Osteoblast (primary cell): ENCODE results near the gene ID3. TPM values are rescaled to one million over a fixed set of nuclear protein-coding genes. Genes with fewer than 3 reads are reported as not detected.

Source experiments
- DNase-seq: peaks from one replicate; pipeline ENCODE4 v3.0.0; 2011; ENCODE audit warnings: low spot score, mixed read lengths; ENCODE audit not compliant: insufficient read length; ENCODE audit errors: missing footprints
- H2AFZ ChIP-seq: 2 replicates; pipeline ENCODE4 v1.6.0; 2011; ENCODE audit warnings: mild to moderate bottlenecking, low read length
- H3K27ac ChIP-seq: 2 replicates; pipeline ENCODE4 v1.5.1; 2011; ENCODE audit warnings: mild to moderate bottlenecking, low read depth, low read length, moderate library complexity
- H3K27me3 ChIP-seq: 2 replicates; pipeline ENCODE4 v1.6.0; 2012; ENCODE audit warnings: mild to moderate bottlenecking, control low read depth, inconsistent platforms, low read length, moderate library complexity; ENCODE audit not compliant: insufficient read depth
- H3K36me3 ChIP-seq: 2 replicates; pipeline ENCODE4 v1.5.1; 2011; ENCODE audit warnings: mild to moderate bottlenecking, low read length, control low read depth, moderate library complexity; ENCODE audit not compliant: insufficient read depth
- H3K4me1 ChIP-seq: 2 replicates; pipeline ENCODE4 v1.5.1; 2011; ENCODE audit warnings: mild to moderate bottlenecking, low read length, control low read depth, moderate library complexity; ENCODE audit not compliant: insufficient read depth
- H3K4me2 ChIP-seq: 2 replicates; pipeline ENCODE4 v1.6.0; 2011; ENCODE audit warnings: mild to moderate bottlenecking, low read length; ENCODE audit not compliant: insufficient read depth
- H3K4me3 ChIP-seq: fragments of 200-600 bp; sonication (generic); 3 replicates; pipeline ENCODE4 v1.5.1; 2012; ENCODE audit warnings: mild to moderate bottlenecking, low read length, inconsistent platforms; ENCODE audit not compliant: insufficient read depth
- H3K79me2 ChIP-seq: 2 replicates; pipeline ENCODE4 v1.6.0; 2012; ENCODE audit warnings: mild to moderate bottlenecking, low read length, control low read depth, inconsistent platforms; ENCODE audit not compliant: insufficient read depth
- H3K9me3 ChIP-seq: 2 replicates; pipeline ENCODE4 v1.5.1; 2011; ENCODE audit warnings: low read depth, low read length, control low read depth
- H4K20me1 ChIP-seq: 2 replicates; pipeline ENCODE4 v1.6.0; 2012; ENCODE audit warnings: mild to moderate bottlenecking, low read length, control low read depth; ENCODE audit not compliant: insufficient read depth
- total RNA-seq: library from RNA; depleted of rRNA; stranded (reverse); fragments of >200 nt; gene quantifications from 2 replicates; pipeline ENCODE4 v1.2.3, GENCODE V29; 2012
- TF ChIP-seq, protein P1 (sequence below): IDR thresholded peaks from 2 replicates; pipeline ENCODE4 v1.5.1; 2011; ENCODE audit warnings: mild to moderate bottlenecking, low read depth, low read length, moderate library complexity; ENCODE audit errors: extremely low read depth

Gene ID3
- total RNA-seq, 1 donor, result 240 TPM

DNA sequence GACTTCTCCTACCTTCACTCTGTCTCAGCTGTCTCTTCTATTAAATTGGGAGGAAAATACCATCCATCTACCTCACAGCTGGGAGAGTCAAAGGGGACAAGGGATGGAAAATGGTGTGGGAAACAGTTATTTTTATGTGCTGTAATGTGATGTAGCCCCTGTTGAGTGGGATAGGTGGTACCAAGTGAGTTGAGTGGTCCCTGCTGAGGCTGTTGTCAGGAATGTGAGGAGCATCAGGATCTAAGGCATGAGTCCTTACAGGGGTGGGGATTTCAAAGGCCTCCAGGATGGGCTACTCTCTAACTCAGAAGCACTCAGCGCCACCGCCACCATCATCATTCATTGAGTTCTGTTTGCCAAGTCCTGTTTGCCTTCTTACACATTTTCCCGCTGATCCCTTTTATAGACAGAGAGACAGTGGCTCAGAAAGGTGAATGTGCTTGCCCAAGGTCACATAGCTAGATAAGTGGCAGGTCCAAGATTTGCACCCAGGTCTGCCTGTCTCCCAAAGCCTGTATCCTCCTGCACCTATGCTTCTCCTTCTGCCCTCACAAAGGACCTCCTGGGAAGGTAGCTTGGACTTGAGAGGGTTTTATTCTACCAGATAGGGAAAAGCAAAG is 4.6 kb upstream of the ID3 start:
- H3K4me2 ChIP-seq, result no peak overlapping the region

DNA sequence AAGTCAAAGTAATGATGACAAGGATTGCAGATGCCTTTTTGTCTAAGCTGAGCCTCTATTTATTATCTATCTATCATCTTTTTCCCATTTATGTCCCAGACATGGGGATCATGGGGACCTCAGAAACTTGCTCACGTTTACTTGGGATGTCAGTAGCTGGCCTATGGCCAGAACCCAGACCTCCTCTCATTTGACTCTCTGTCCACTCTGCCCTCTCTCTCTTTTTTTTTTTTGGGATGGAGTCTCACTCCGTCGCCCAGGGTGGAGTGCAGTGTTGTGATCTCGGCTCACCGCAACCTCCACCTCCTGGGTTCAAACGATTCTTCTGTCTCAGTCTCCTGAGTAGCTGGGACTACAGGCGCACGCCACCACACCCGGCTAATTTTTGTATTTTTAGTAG is 3.7 kb upstream of the ID3 start:
- peak overlapping the region; percentile 97 for H3K27ac ChIP-seq
- H2AFZ ChIP-seq, result no peak overlapping the region
- TF ChIP-seq, protein P1, sequence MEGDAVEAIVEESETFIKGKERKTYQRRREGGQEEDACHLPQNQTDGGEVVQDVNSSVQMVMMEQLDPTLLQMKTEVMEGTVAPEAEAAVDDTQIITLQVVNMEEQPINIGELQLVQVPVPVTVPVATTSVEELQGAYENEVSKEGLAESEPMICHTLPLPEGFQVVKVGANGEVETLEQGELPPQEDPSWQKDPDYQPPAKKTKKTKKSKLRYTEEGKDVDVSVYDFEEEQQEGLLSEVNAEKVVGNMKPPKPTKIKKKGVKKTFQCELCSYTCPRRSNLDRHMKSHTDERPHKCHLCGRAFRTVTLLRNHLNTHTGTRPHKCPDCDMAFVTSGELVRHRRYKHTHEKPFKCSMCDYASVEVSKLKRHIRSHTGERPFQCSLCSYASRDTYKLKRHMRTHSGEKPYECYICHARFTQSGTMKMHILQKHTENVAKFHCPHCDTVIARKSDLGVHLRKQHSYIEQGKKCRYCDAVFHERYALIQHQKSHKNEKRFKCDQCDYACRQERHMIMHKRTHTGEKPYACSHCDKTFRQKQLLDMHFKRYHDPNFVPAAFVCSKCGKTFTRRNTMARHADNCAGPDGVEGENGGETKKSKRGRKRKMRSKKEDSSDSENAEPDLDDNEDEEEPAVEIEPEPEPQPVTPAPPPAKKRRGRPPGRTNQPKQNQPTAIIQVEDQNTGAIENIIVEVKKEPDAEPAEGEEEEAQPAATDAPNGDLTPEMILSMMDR, result no peak
- H3K4me1 ChIP-seq, result peaks cover 43% of the 10 kb centered on the region
- H3K36me3 ChIP-seq, result peaks cover 7% of the 10 kb centered on the region
- peak overlapping the region; percentile 95 for H3K4me2 ChIP-seq
- H3K4me3 ChIP-seq, result no peak overlapping the region
- no peak for DNase-seq
- H3K9me3 ChIP-seq, result no peaks in the 10 kb centered on the region
- no peaks in the 10 kb centered on the region for H3K27me3 ChIP-seq
- peaks cover 12% of the 10 kb centered on the region for H3K79me2 ChIP-seq
- H4K20me1 ChIP-seq, result peaks cover 10% of the 10 kb centered on the region

More for the DNA sequence above, 4.6 kb upstream of the ID3 start:
- Histone ChIP-seq H2AFZ (no peak overlapping the region), H3K4me3 (no peak overlapping the region), H3K27ac (peak overlapping the region; percentile 97), H3K27me3 (no peaks in the 10 kb centered on the region), H3K4me1 (peaks cover 48% of the 10 kb centered on the region), H3K79me2 (peaks cover 4% of the 10 kb centered on the region), H4K20me1 (peaks cover 2% of the 10 kb centered on the region), H3K36me3 (no peaks in the 10 kb centered on the region), H3K9me3 (no peaks in the 10 kb centered on the region)
- TF ChIP-seq, protein P1, result no peak
- DNase-seq, result no peak

DNA sequence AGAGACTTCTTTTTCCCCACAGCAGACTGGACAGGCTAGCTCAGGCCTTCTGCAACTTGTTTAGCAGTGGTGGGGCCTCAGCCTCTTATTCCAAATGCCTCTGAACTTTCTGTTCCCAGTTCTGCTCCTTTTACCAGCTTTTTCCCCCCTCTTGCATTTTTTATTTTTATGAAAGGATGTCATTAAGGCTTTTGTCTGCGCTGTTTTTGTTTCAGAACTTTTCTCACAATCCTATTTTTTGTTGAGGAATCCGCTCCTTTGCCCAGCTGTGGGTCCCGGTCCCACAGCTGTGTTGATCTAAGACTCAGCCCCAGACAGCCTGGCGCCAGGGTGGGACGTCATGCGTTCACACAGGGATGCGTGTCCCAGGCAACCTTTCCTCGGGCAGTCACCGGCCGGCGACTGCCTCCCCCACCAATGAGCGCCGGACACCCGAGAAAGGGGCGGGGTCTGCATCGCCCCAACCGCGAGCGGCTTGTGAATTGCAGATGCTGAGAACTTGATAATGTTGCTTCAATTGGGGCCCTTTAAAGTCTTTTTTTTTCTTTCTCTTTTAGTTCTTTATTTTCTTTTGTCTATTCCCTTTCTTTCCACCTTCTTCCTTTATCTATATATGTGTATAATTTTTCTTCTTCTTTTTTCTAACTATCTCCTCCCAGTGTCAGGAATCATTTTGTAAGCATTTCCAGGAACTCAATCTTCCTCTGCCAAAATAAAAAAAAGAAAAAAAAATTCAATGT is 3.0 kb upstream of the ID3 start:
- H3K9me3 ChIP-seq, result no peaks in the 10 kb centered on the region
- peaks cover 49% of the 10 kb centered on the region for H3K4me1 ChIP-seq
- no peak overlapping the region for H2AFZ ChIP-seq
- peaks cover 19% of the 10 kb centered on the region for H3K79me2 ChIP-seq
- peaks cover 10% of the 10 kb centered on the region for H3K36me3 ChIP-seq
- H3K4me2 ChIP-seq, result peak overlapping the region; percentile 95
- peak overlapping the region; percentile 97 for H3K27ac ChIP-seq
- no peaks in the 10 kb centered on the region for H3K27me3 ChIP-seq
- peak; percentile 98 for DNase-seq
- H4K20me1 ChIP-seq, result peaks cover 16% of the 10 kb centered on the region
- peak overlapping the region; percentile 15 for H3K4me3 ChIP-seq
- TF ChIP-seq, protein P1, result no peak

DNA sequence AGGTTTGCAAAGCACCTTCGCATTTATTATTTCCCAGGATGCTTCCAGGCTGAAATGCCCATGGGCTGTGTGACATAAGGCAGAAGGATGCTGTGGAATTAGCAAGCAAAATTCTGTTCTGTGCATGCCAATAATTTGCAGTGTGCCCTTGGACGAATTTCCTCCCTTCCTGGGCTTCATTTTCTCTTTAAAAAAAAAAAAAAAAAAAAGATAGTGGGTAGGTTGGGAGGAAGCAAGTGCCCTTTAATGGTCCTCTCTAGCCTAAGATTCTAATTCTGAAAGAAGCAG is 2.5 kb upstream of the ID3 start:
- peak overlapping the region; percentile 43 for H3K4me3 ChIP-seq
- no peaks in the 10 kb centered on the region for H3K27me3 ChIP-seq
- peaks cover 10% of the 10 kb centered on the region for H3K36me3 ChIP-seq
- peak overlapping the region; percentile 97 for H3K27ac ChIP-seq
- peaks cover 20% of the 10 kb centered on the region for H4K20me1 ChIP-seq
- H3K79me2 ChIP-seq, result peaks cover 24% of the 10 kb centered on the region
- no peak overlapping the region for H2AFZ ChIP-seq
- TF ChIP-seq, protein P1, result no peak
- H3K9me3 ChIP-seq, result no peaks in the 10 kb centered on the region
- peak overlapping the region; percentile 95 for H3K4me2 ChIP-seq
- peaks cover 55% of the 10 kb centered on the region for H3K4me1 ChIP-seq
- no peak for DNase-seq
